H9 (cell line): Measurements from ENCODE around the gene TLL2. TPM values are rescaled to one million over a fixed set of nuclear protein-coding genes. Genes with fewer than 3 reads are reported as not detected.

ENCODE experiments used
- DNase-seq: peaks from one replicate; pipeline ENCODE4 v3.0.0-alpha.2; 2017
- H2AFZ ChIP-seq: one replicate; pipeline ENCODE4 v1.6.1; 2013; ENCODE audit warnings: mild to moderate bottlenecking, low read length, control low read depth, moderate library complexity
- H2AK5ac ChIP-seq: 2 replicates; pipeline ENCODE4 v1.6.1; 2013; ENCODE audit warnings: low read length, control low read depth, mixed read lengths; ENCODE audit not compliant: insufficient read length
- H2BK120ac ChIP-seq: one replicate; pipeline ENCODE4 v1.6.1; 2013; ENCODE audit warnings: low read depth, mild to moderate bottlenecking, low read length, control low read depth, inconsistent platforms; ENCODE audit not compliant: poor library complexity, severe bottlenecking
- H2BK12ac ChIP-seq: 2 replicates; pipeline ENCODE4 v1.6.1; 2013; ENCODE audit warnings: low read length, control low read depth, mixed read lengths, low read depth; ENCODE audit not compliant: insufficient read length
- H2BK15ac ChIP-seq: 2 replicates; pipeline ENCODE4 v1.6.1; 2013; ENCODE audit warnings: low read depth, low read length, control low read depth
- H2BK20ac ChIP-seq: one replicate; pipeline ENCODE4 v1.6.1; 2013; ENCODE audit warnings: low read depth, mild to moderate bottlenecking, low read length, control low read depth, inconsistent platforms; ENCODE audit not compliant: poor library complexity, severe bottlenecking
- H2BK5ac ChIP-seq: 2 replicates; pipeline ENCODE4 v1.6.1; 2013; ENCODE audit warnings: low read length, control low read depth, mixed read lengths; ENCODE audit not compliant: insufficient read length
- H3K14ac ChIP-seq: 2 replicates; pipeline ENCODE4 v1.6.1; 2013; ENCODE audit warnings: low read length, control low read depth; ENCODE audit not compliant: insufficient read depth
- H3K18ac ChIP-seq: 2 replicates; pipeline ENCODE4 v1.6.1; 2013; ENCODE audit warnings: low read depth, mild to moderate bottlenecking, mixed read lengths, low read length, control low read depth; ENCODE audit not compliant: insufficient read length
- H3K23ac ChIP-seq: 2 replicates; pipeline ENCODE4 v1.6.1; 2013; ENCODE audit warnings: low read length, control low read depth, mixed read lengths, low read depth; ENCODE audit not compliant: insufficient read length
- H3K23me2 ChIP-seq: 2 replicates; pipeline ENCODE4 v1.6.1; 2013; ENCODE audit warnings: low read depth, mild to moderate bottlenecking, mixed read lengths, low read length, control low read depth; ENCODE audit not compliant: insufficient read length, poor library complexity, severe bottlenecking
- H3K27ac ChIP-seq: 2 replicates; pipeline ENCODE4 v1.5.1; 2013; ENCODE audit warnings: low read length, control low read depth, mixed read lengths, low read depth; ENCODE audit not compliant: insufficient read length
- H3K27me3 ChIP-seq: 2 replicates; pipeline ENCODE4 v1.6.1; 2013; ENCODE audit warnings: low read length, control low read depth, inconsistent platforms; ENCODE audit not compliant: insufficient read depth
- H3K4ac ChIP-seq: 2 replicates; pipeline ENCODE4 v1.6.1; 2013; ENCODE audit warnings: low read depth, mild to moderate bottlenecking, control low read depth, inconsistent platforms, low read length, moderate library complexity
- H3K4me1 ChIP-seq: 2 replicates; pipeline ENCODE4 v1.6.1; 2013; ENCODE audit warnings: low read length, control low read depth, inconsistent platforms; ENCODE audit not compliant: insufficient read depth
- H3K4me2 ChIP-seq: 2 replicates; pipeline ENCODE4 v1.6.1; 2013; ENCODE audit warnings: low read length, control low read depth, mixed read lengths; ENCODE audit not compliant: insufficient read length, insufficient read depth
- H3K56ac ChIP-seq: 2 replicates; pipeline ENCODE4 v1.6.1; 2013; ENCODE audit warnings: low read depth, mild to moderate bottlenecking, mixed read lengths, low read length, control low read depth; ENCODE audit not compliant: insufficient read length
- H3K79me1 ChIP-seq: 2 replicates; pipeline ENCODE4 v1.6.1; 2013; ENCODE audit warnings: low read depth, mild to moderate bottlenecking, moderate library complexity, low read length, control low read depth, inconsistent platforms; ENCODE audit not compliant: insufficient read depth, poor library complexity, severe bottlenecking
- H3K79me2 ChIP-seq: 2 replicates; pipeline ENCODE4 v1.6.1; 2013; ENCODE audit warnings: low read length, control low read depth, inconsistent platforms; ENCODE audit not compliant: insufficient read depth
- H3K9ac ChIP-seq: 2 replicates; pipeline ENCODE4 v1.6.1; 2013; ENCODE audit warnings: low read length, control low read depth, mixed read lengths; ENCODE audit not compliant: insufficient read length; ENCODE audit errors: extremely low read depth
- H3K9me3 ChIP-seq: one replicate; pipeline ENCODE4 v1.6.1; 2013; ENCODE audit warnings: low read depth, low read length, inconsistent platforms; ENCODE audit not compliant: control insufficient read depth
- H3T11ph ChIP-seq: one replicate; pipeline ENCODE4 v1.6.1; 2013; ENCODE audit warnings: mild to moderate bottlenecking, low read length, control low read depth, inconsistent platforms
- H4K20me1 ChIP-seq: one replicate; pipeline ENCODE4 v1.6.1; 2013; ENCODE audit not compliant: control insufficient read depth, insufficient read length, insufficient read depth
- H4K5ac ChIP-seq: 2 replicates; pipeline ENCODE4 v1.6.1; 2013; ENCODE audit warnings: low read depth, mild to moderate bottlenecking, mixed read lengths, low read length, control low read depth; ENCODE audit not compliant: insufficient read length
- H4K8ac ChIP-seq: replicated peaks from 2 replicates; pipeline ENCODE4 v1.6.1; 2013; ENCODE audit warnings: low read length, control low read depth, mixed read lengths, low read depth; ENCODE audit not compliant: insufficient read length
- H4K91ac ChIP-seq: 2 replicates; pipeline ENCODE4 v1.6.1; 2013; ENCODE audit warnings: low read depth, mild to moderate bottlenecking, moderate library complexity, mixed read lengths, low read length, control low read depth; ENCODE audit not compliant: insufficient read length
- H3K27ac Mint-ChIP-seq, 3 experiments: 2 replicates in 2 of 3; 3 replicates in 1 of 3; pipeline ENCODE4 v1.8.0; 2020 to 2021; ENCODE audit warnings: mixed read lengths in 3 of 3, mild to moderate bottlenecking in 1 of 3, moderate library complexity in 1 of 3
- H3K27me3 Mint-ChIP-seq: 2 replicates; pipeline ENCODE4 v1.8.0; 2021; ENCODE audit warnings: low read depth, mild to moderate bottlenecking, moderate library complexity, mixed read lengths
- H3K36me3 Mint-ChIP-seq, 3 experiments: 2 replicates in 2 of 3; 3 replicates in 1 of 3; pipeline ENCODE4 v1.8.0; 2020 to 2021; ENCODE audit warnings: low read depth in 3 of 3, mixed read lengths in 3 of 3; ENCODE audit not compliant: insufficient read depth in 1 of 3
- H3K4me1 Mint-ChIP-seq, 2 experiments: 2 replicates each; pipeline ENCODE4 v1.8.0; 2020; ENCODE audit warnings: mixed read lengths in 2 of 2
- H3K4me3 Mint-ChIP-seq, 2 experiments: 2 replicates in 1 of 2; 3 replicates in 1 of 2; pipeline ENCODE4 v1.8.0; 2020 to 2021; ENCODE audit warnings: mild to moderate bottlenecking in 2 of 2, mixed read lengths in 2 of 2, moderate library complexity in 1 of 2
- H3K9me3 Mint-ChIP-seq, 2 experiments: 2 replicates in 1 of 2; 3 replicates in 1 of 2; pipeline ENCODE4 v1.8.0; 2020; ENCODE audit warnings: mild to moderate bottlenecking in 2 of 2, mixed read lengths in 2 of 2, moderate library complexity in 1 of 2
- CTCF ChIP-seq: fragments of 200-600 bp; sonication (generic); conservative IDR thresholded peaks from 3 replicates; pipeline ENCODE4 v1.8.0; 2021; ENCODE audit warnings: antibody characterized with exemption, mild to moderate bottlenecking
- WGBS: extraction: QIAGEN DNeasy Blood & Tissue Kit; methylation state at CpG from one replicate; pipeline ENCODE4 v1.1.7; 2013; ENCODE audit warnings: missing lambda C conversion rate, low lambda C conversion rate, mixed read lengths; ENCODE audit not compliant: insufficient read length; ENCODE audit errors: extremely low coverage; 5-methylcytosine and 5-hydroxymethylcytosine counted together
- total RNA-seq: library from RNA; stranded (reverse); gene quantifications from 2 replicates; pipeline ENCODE4 v1.2.1, GENCODE V29; 2021

The TLL2 gene
- total RNA-seq, 1 experiment from 2014 or later, result 1.4 TPM

- H3K23me2 ChIP-seq, result no peaks in the 10 kb centered on the region
- no peak overlapping the region for H2BK120ac ChIP-seq
- H3K4me2 ChIP-seq, result no peak overlapping the region
- no peaks in the 10 kb centered on the region for H3K79me1 ChIP-seq
- H3K18ac ChIP-seq, result no peak overlapping the region
- no peak overlapping the region for H3K9ac ChIP-seq
- Mint-ChIP-seq H3K4me3 (no peak overlapping the region), H3K36me3 (peaks cover 17 to 54% (median 41%) of the 10 kb centered on the region in 3 experiments; a peak in 6 of 7 replicates), H3K4me1 (no peaks in the 10 kb centered on the region), H3K27ac (peak overlapping the region in 1 of 3 experiments; percentile 10; a peak in 1 of 7 replicates), H3K27me3 (no peaks in the 10 kb centered on the region), H3K9me3 (no peaks in the 10 kb centered on the region)
- no peak overlapping the region for H2BK20ac ChIP-seq
- no peak overlapping the region for H4K5ac ChIP-seq
- H2AK5ac ChIP-seq, result no peak overlapping the region
- no peak overlapping the region for H3K56ac ChIP-seq
- H3K27ac ChIP-seq, result no peak overlapping the region
- H3K23ac ChIP-seq, result no peak overlapping the region
- no peak overlapping the region for H2BK12ac ChIP-seq
- no peak overlapping the region for H3T11ph ChIP-seq
- no peak overlapping the region for H4K91ac ChIP-seq
- H3K4me1 ChIP-seq, result no peaks in the 10 kb centered on the region
- H3K14ac ChIP-seq, result no peak overlapping the region
- H2BK15ac ChIP-seq, result no peak overlapping the region
- no peak overlapping the region for H3K4ac ChIP-seq
- no peaks in the 10 kb centered on the region for H4K20me1 ChIP-seq
- H2AFZ ChIP-seq, result no peak overlapping the region
- no CpG with 5 or more reads among the region's 2 CpGs for WGBS
- H2BK5ac ChIP-seq, result no peak overlapping the region
- no peak overlapping the region for H4K8ac ChIP-seq
- DNase-seq, result no peak
- TF ChIP-seq CTCF, result no peak
- H3K9me3 ChIP-seq, result no peaks in the 10 kb centered on the region
- H3K79me2 ChIP-seq, result no peaks in the 10 kb centered on the region; the same call in 1 of the 2 replicates
- no peaks in the 10 kb centered on the region for H3K27me3 ChIP-seq
Observed at GRCh38 chr10:96541921-96542320, 28.2 kb upstream of the TLL2 start.
